MCF 10A (cell line): Measurements from ENCODE around the gene SCLT1. TPM values are rescaled to one million over a fixed set of nuclear protein-coding genes. Genes with fewer than 3 reads are reported as not detected.

Experiments used
- BruUV-seq: library from RNA; stranded (reverse); fragments of 400-500 nt; replicated peaks from 2 replicates; lab custom pipeline; 2021; lab: Mats Ljungman, UMichigan
- CTCF ChIA-PET: fragments of 300-600 bp; sonication (Branson Sonifier 250); formaldehyde crosslinking; extraction: SDS; loops from one replicate; lab custom pipeline; 2021; ENCODE audit warnings: antibody characterized with exemption, inconsistent platforms; lab: Yijun Ruan, JAX
- POLR2A ChIA-PET: fragments of 300-600, 350-650 bp; sonication (Branson Sonifier 250); formaldehyde crosslinking; extraction: SDS; loops from one replicate; lab custom pipeline; 2020; ENCODE audit warnings: antibody characterized with exemption, inconsistent platforms; lab: Yijun Ruan, JAX
- DNase-seq: peaks from one replicate; pipeline ENCODE4 v3.0.0-alpha.2; 2018; ENCODE audit not compliant: unreplicated experiment
- H3K27ac Mint-ChIP-seq: one replicate; pipeline ENCODE4 v1.8.0; 2022; ENCODE audit warnings: mild to moderate bottlenecking, low read depth, mixed read lengths; ENCODE audit not compliant: unreplicated experiment
- H3K27me3 Mint-ChIP-seq: one replicate; pipeline ENCODE4 v1.8.0; 2022; ENCODE audit warnings: mixed read lengths; ENCODE audit not compliant: insufficient read depth, unreplicated experiment
- H3K36me3 Mint-ChIP-seq: one replicate; pipeline ENCODE4 v1.8.0; 2022; ENCODE audit warnings: mild to moderate bottlenecking, moderate library complexity, mixed read lengths; ENCODE audit not compliant: insufficient read depth, unreplicated experiment
- H3K4me1 Mint-ChIP-seq: one replicate; pipeline ENCODE4 v1.8.0; 2022; ENCODE audit warnings: mixed read lengths; ENCODE audit not compliant: insufficient read depth, unreplicated experiment
- H3K4me3 Mint-ChIP-seq: one replicate; pipeline ENCODE4 v1.8.0; 2022; ENCODE audit warnings: mild to moderate bottlenecking, moderate library complexity, mixed read lengths; ENCODE audit not compliant: unreplicated experiment
- H3K9me3 Mint-ChIP-seq: one replicate; pipeline ENCODE4 v1.8.0; 2022; ENCODE audit warnings: mixed read lengths; ENCODE audit not compliant: unreplicated experiment
- intact Hi-C: fragments of 100-400 bp; cut with micrococcal nuclease; formaldehyde crosslinking; loops from 2 replicates; pipeline ENCODE4 v1.14.1; 2022
- total RNA-seq: library from RNA; stranded (reverse); gene quantifications from 2 replicates; pipeline ENCODE4 v1.2.3, GENCODE V29; 2022
- TF ChIP-seq, protein P1 (sequence below): fragments of 200-600 bp; IDR thresholded peaks from one replicate; pipeline ENCODE4 v1.8.0; 2022; ENCODE audit warnings: antibody characterized with exemption, mild to moderate bottlenecking; ENCODE audit not compliant: unreplicated experiment

Gene SCLT1
- total RNA-seq, 1 experiment from 2014 or later: 20.7 TPM

DNA sequence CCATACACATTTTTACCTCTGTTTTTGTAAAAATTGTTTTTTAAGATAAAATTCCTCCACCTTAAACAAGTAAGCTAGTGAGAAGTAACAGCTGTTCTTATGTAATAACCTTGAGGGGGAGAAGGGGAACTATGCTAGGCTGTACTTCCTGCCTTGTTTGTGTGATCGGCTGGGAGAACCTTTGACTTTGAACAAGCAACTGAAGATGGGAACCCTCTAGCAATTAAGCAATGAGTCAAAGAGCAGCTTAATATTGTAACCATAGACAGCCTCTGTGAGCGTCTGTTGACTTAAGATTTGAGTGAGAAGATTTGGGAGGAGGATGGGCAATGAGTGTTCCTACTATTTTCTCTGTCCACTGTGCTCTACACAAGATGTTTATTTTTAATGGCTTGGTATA, 135.1 kb downstream of the SCLT1 start:
- Mint-ChIP-seq H3K4me3 (no peak overlapping the region), H3K36me3 (peaks cover 33% of the 10 kb centered on the region), H3K9me3 (peaks cover 9% of the 10 kb centered on the region), H3K27me3 (no peaks in the 10 kb centered on the region), H3K4me1 (no peaks in the 10 kb centered on the region), H3K27ac (no peak overlapping the region)
- BruUV-seq: no TSS peak
- TF ChIP-seq, protein P1, sequence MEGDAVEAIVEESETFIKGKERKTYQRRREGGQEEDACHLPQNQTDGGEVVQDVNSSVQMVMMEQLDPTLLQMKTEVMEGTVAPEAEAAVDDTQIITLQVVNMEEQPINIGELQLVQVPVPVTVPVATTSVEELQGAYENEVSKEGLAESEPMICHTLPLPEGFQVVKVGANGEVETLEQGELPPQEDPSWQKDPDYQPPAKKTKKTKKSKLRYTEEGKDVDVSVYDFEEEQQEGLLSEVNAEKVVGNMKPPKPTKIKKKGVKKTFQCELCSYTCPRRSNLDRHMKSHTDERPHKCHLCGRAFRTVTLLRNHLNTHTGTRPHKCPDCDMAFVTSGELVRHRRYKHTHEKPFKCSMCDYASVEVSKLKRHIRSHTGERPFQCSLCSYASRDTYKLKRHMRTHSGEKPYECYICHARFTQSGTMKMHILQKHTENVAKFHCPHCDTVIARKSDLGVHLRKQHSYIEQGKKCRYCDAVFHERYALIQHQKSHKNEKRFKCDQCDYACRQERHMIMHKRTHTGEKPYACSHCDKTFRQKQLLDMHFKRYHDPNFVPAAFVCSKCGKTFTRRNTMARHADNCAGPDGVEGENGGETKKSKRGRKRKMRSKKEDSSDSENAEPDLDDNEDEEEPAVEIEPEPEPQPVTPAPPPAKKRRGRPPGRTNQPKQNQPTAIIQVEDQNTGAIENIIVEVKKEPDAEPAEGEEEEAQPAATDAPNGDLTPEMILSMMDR: no peak
- intact Hi-C loops: no loop called here
- DNase-seq: no peak
- ChIA-PET POLR2A (no interaction called here), CTCF (no interaction called here)

DNA sequence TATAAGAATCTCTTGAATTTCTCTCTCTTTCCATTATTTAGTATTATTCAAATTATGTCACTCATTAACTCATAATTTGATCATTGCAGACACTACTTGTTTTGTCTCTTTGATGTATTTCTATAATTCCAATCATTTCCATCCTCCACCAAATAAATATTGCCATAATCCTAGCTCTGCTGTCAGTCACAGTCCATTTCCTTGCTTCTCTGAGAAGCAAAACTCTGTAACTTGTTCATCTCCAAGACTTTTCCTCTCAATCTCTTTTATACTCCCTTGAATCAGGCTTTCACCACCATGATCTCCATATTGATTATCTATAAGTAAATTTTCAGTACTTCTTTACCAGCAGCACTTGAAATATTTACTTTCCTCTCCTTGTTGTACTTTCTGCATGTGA, 135.9 kb downstream of the SCLT1 start:
- POLR2A ChIA-PET: no interaction called here
- Mint-ChIP-seq H3K36me3 (peaks cover 31% of the 10 kb centered on the region), H3K4me1 (no peaks in the 10 kb centered on the region), H3K27ac (no peak overlapping the region), H3K27me3 (no peaks in the 10 kb centered on the region), H3K4me3 (no peak overlapping the region), H3K9me3 (peaks cover 9% of the 10 kb centered on the region)
- TF ChIP-seq, protein P1: no peak
- intact Hi-C loops: no loop called here
- BruUV-seq: no TSS peak
- no peak for DNase-seq
- CTCF ChIA-PET: no interaction called here

- Mint-ChIP-seq H3K4me3 (no peak overlapping the region), H3K27ac (no peak overlapping the region), H3K36me3 (peaks cover 27% of the 10 kb centered on the region), H3K4me1 (no peaks in the 10 kb centered on the region), H3K27me3 (no peaks in the 10 kb centered on the region), H3K9me3 (peaks cover 9% of the 10 kb centered on the region)
- TF ChIP-seq, protein P1: no peak
- intact Hi-C loops: no loop called here
- DNase-seq: no peak
- ChIA-PET POLR2A (no interaction called here), CTCF (interaction anchor here (0.5 kb wide), 1 partner anchor 29 kb away, joined by 3 read pairs; no protein-coding TSS in a partner anchor)
- BruUV-seq: no TSS peak
Measured at GRCh38 chr4:128955751-128956150, 137.6 kb downstream of the SCLT1 start.

DNA sequence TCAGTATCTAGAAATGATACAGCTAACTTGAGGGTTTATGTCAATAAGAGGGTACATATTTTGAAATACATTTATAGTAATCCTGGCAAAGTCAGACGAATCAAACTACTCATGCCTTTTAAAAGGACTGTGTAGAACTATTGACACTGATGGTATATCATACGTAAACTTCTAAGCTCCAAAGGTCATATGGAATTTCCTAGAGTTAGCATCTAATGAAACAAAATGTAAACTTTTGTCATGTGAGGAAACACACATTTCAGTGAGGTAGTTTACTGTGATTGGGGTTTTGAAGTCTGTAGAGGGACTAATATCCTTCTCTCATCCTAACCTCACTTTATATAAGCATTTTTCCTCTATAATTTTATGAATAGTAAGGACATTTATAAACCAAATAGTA, 138.4 kb downstream of the SCLT1 start:
- no peaks in the 10 kb centered on the region for H3K4me1 Mint-ChIP-seq
- ChIA-PET POLR2A (interaction anchor here (0.5 kb wide), 1 partner anchor 29 kb away, joined by 3 read pairs; no protein-coding TSS in a partner anchor), CTCF (interaction anchor here (0.6 kb wide), 1 partner anchor 687 kb away, joined by 3 read pairs; no protein-coding TSS in a partner anchor)
- no peaks in the 10 kb centered on the region for H3K27me3 Mint-ChIP-seq
- no peak overlapping the region for H3K27ac Mint-ChIP-seq
- peaks cover 27% of the 10 kb centered on the region for H3K36me3 Mint-ChIP-seq
- BruUV-seq: no TSS peak
- peaks cover 9% of the 10 kb centered on the region for H3K9me3 Mint-ChIP-seq
- no peak overlapping the region for H3K4me3 Mint-ChIP-seq
- no peak for DNase-seq
- intact Hi-C loops: no loop called here
- TF ChIP-seq, protein P1: no peak
